IPS-NIHi11 (cell line): ENCODE data around the gene MOV10.

Source experiments
- DNase-seq: peaks from one replicate; pipeline ENCODE4 v3.0.0; 2012; ENCODE audit warnings: mixed read lengths, low spot score

MOV10 gene

GRCh38 chr1:112673592-112674439, 643 bp upstream of the MOV10 start:
- no peak for DNase-seq

GRCh38 chr1:112674986-112675727, 698 bp downstream of the MOV10 start:
- DNase-seq = peak; percentile 78

DNA sequence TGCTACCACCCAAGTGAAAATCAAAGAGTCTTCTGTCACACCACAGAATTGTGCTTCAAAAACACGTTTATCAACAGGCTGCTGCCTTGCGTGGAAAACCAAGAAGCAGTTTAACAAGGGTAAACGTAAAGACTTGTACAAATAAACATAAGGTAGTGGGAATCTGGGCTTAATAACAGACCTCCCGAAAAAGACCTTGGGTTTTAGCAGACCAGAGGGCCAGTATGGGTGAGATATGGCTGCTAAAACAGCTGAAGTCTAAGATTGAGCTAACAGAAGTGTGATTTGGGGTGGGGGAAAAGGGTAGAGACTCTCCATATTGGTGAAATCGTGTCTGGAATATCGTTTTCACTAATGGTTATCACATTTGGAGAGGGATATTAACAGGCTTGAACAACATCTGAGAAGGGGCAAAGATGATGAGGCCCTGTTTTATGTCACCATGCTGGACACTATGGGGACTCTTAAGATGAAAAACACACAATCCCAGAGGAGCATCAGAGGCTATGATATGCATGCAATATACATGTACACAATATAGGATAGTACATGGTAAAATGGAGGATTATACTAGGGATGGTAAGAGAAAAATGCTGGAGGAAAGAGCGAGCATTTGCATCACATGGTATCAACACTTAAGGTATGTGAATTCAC, 1.4 kb downstream of the MOV10 start:
- no peak for DNase-seq

GRCh38 chr1:112676543-112676942, 2.1 kb downstream of the MOV10 start:
- DNase-seq = no peak

- no peak for DNase-seq
Observed at GRCh38 chr1:112677501-112677900, 3.0 kb downstream of the MOV10 start.

DNA sequence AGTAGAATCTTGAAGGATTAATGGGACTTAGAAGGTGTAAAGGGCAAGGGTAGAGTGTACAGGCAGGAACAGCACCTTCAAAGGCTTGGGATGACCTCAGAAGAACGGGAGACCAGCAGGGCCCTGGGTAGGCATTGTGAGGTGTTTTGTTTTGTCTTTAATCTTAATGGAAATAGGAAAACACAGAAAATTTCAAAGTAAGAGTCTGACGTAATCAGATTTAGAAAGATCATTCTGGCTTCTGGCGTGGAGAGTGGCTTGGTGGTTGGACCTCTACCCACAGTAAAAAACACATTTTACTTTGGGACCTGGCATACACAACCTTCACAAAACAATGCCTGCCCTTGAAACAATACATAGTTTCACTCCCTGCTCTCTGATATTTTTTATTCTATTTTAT, 4.1 kb downstream of the MOV10 start:
- DNase-seq = no peak

- DNase-seq = no peak
Observed at GRCh38 chr1:112685913-112686312, 11.5 kb downstream of the MOV10 start.

- DNase-seq = no peak
Observed at GRCh38 chr1:112686417-112686816, 12.0 kb downstream of the MOV10 start.

GRCh38 chr1:112686835-112687234, 12.4 kb downstream of the MOV10 start:
- DNase-seq = no peak

DNA sequence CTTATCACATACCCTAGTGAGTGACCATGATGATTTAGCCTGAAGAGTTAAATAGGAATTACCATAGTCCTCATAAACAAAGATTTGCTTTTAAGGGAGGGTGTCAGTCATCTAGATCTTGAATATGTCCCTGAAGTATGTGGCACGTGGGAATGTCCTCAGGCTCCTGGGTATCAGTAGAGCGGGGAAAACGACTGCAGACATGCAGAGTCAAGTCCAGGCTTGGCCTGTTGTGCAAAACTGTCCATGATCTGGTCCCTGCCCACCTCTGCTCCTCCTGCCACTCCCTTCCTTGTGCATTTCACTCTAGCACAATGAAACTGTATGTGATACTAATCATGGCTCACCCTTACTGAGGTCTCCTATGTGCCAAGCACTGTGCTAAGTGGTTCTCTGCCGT, 12.9 kb downstream of the MOV10 start:
- no peak for DNase-seq

DNA sequence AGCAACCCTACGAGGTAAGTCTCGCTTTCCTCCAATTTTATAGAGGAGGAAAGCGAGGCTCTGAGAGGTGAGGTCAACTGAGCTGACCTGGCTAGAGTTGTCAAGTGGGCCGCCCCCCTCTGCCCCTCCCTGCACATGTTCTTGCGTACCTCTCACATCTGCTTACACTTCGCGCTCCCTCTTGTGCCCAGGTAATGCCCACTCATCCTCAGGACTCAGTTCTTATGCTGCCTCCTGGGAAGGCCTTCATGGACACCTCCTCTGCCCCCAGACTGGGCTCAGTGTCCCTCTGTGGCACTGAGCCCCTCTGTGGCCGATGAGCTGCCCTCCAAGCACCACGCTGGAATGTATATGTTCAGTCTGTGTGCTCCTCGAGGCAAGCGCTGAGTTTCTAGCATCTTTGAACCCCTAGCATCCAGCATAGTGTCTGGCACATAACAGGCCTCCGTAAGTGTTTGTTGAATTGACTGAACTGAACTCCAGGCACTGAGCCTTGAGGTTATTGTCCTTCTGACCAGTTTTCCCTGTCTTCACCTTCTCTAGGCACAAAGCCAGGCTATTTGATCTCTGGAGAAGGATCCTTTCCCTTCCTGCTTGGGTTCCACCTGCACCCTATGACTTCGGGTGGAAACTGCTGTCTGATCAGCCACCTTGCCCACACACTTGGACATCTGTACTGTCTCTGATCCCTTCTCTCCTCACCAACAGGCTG, 13.5 kb downstream of the MOV10 start:
- DNase-seq = no peak

GRCh38 chr1:112688781-112689193, 14.3 kb downstream of the MOV10 start:
- no peak for DNase-seq

DNA sequence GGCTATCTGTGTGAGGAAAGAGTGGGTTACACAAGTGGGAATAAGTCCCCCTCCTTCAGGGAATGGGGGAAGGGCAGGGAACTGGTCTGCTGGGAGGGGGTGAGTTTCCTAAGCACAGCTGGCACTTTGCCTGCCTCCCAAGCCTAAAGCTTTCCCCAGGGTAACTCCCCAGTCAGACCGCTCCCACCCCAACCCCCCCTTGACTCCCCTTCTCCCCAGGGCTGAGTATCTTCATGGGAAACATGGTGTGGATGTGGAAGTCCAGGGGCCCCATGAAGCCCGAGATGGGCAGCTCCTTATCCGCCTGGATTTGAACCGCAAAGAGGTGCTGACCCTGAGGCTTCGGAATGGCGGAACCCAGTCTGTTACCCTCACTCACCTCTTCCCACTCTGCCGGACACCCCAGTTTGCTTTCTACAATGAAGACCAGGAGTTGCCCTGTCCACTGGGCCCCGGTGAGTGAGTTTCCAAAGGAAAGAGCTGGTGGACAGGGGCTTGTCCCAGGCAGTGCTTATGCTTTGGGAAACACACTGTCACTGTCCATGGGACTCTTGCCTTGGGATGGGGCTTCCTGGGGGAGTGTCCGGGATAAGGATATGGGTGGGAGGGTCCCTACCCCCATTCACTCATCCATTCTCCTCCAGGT, 14.9 kb downstream of the MOV10 start:
- no peak for DNase-seq

GRCh38 chr1:112689842-112690237, 15.4 kb downstream of the MOV10 start:
- no peak for DNase-seq

DNA sequence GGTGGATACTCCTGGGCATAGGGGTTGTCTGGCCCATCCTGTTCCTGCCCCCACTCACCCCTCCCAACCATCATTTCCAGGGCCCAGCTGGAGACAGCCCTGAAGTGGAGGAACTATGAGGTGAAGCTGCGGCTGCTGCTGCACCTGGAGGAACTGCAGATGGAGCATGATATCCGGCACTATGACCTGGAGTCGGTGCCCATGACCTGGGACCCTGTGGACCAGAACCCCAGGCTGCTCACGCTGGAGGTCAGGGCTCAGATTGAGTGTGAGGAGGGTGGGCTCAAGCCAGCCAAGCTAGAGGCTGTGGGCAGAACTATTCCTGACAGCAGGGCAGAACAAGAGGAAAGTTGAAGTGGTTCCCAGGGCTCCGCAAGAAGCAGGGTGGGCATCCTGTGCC, 18.2 kb downstream of the MOV10 start:
- DNase-seq = no peak

DNA sequence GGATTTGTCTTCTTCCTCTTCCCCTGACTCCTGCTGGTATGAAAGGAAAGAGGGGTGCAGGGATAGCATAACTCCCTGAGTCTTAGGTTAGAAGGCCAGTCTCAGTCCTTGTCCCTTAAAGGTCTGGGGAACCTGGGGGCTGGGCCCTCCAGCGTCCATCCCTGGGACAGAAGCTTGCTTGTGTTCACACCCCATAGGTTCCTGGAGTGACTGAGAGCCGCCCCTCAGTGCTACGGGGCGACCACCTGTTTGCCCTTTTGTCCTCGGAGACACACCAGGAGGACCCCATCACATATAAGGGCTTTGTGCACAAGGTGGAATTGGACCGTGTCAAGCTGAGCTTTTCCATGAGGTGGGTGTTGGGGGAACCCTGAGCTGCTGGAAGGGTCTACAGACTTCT, 19.4 kb downstream of the MOV10 start:
- DNase-seq = no peak

- DNase-seq = no peak
Observed at GRCh38 chr1:112694363-112694929, 20.0 kb downstream of the MOV10 start.

DNA sequence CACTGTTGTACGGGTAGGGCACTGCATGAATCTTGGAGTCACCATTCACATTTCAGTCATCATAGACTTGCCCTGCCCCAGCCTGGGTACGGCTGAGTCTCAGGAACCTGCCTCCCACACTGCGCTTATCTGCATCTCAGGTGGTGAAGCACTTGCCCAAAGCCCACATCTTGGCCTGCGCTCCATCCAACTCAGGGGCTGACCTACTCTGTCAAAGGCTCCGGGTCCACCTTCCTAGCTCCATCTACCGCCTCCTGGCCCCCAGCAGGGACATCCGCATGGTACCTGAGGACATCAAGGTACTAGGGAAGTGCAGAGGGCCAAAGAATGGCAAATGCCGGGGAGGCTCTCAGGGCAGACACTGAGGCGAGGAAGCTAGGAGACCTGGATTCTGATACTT, 20.8 kb downstream of the MOV10 start:
- DNase-seq = no peak

DNA sequence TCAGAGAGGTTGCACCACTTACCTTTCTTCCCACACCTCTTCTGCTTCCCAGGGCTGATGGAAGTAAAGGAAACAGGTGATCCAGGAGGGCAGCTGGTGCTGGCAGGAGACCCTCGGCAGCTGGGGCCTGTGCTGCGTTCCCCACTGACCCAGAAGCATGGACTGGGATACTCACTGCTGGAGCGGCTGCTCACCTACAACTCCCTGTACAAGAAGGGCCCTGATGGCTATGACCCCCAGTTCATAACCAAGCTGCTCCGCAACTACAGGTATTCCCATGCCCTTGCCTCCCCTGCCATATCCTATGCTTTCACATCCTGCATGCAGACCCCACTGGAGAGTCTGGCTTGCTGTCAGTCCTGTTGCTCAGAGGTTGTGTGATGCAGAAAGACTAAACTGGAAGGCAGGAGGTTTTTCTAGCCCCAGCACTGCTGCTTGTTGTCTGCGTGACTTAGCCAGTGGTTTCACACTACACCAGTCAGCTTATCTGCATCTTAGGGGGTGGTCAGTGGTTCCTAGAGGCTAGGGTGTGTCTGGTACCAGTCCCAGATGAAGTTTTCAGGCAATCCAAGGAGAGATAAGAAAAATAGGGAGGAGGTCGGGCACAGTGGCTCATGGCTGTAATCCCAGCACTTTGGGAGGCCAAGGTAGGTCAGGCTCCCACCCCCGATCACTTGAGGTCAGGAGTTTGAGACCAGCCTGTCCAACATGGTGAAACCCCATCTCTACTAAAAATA, 22.3 kb downstream of the MOV10 start:
- no peak for DNase-seq

- DNase-seq = no peak
Observed at GRCh38 chr1:112697781-112698201, 23.3 kb downstream of the MOV10 start.
